HUES48 (cell line): ENCODE data around the gene SMARCAL1.

Experiments
- H3K27ac ChIP-seq: one replicate; pipeline ENCODE4 v1.7.0; 2013; ENCODE audit warnings: low read depth, low read length, inconsistent platforms
- H3K27me3 ChIP-seq: 2 replicates; pipeline ENCODE4 v1.6.1; 2013; ENCODE audit warnings: mild to moderate bottlenecking, low read length; ENCODE audit not compliant: control insufficient read depth, insufficient read depth
- H3K36me3 ChIP-seq: 2 replicates; pipeline ENCODE4 v1.6.1; 2013; ENCODE audit warnings: low read length; ENCODE audit not compliant: control insufficient read depth, insufficient read depth
- H3K4me1 ChIP-seq: 2 replicates; pipeline ENCODE4 v1.6.1; 2013; ENCODE audit warnings: mild to moderate bottlenecking, low read length; ENCODE audit not compliant: control insufficient read depth, insufficient read depth
- H3K4me3 ChIP-seq: 2 replicates; pipeline ENCODE4 v1.5.1; 2013; ENCODE audit warnings: mild to moderate bottlenecking, low read depth, low read length
- H3K9ac ChIP-seq: 2 replicates; pipeline ENCODE4 v1.6.1; 2013; ENCODE audit warnings: mild to moderate bottlenecking, low read depth, low read length, moderate library complexity
- H3K9me3 ChIP-seq: 2 replicates; pipeline ENCODE4 v1.6.1; 2013; ENCODE audit warnings: low read length; ENCODE audit not compliant: control insufficient read depth, insufficient read depth

Gene SMARCAL1

DNA sequence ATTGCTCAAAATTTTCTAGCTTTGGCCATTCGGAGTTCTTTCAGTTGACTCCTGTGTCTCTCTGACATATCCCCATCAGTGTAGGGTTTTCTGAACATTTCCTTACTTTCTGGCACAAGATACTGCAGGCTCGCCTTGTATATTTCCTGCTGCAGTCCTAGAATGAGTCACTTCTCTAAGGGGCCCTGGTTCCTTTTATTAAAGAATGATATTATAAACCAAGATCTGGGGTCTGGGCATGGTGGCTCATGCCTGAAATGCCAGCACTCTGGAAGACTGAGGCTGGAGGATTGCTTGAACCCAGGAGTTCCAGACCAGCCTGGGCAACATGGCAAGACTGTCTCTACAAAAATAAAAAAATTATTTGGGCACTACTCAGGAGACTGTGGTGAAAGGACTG lies 83.4 kb downstream of the SMARCAL1 start:
- H3K27ac ChIP-seq = no peak overlapping the region

DNA sequence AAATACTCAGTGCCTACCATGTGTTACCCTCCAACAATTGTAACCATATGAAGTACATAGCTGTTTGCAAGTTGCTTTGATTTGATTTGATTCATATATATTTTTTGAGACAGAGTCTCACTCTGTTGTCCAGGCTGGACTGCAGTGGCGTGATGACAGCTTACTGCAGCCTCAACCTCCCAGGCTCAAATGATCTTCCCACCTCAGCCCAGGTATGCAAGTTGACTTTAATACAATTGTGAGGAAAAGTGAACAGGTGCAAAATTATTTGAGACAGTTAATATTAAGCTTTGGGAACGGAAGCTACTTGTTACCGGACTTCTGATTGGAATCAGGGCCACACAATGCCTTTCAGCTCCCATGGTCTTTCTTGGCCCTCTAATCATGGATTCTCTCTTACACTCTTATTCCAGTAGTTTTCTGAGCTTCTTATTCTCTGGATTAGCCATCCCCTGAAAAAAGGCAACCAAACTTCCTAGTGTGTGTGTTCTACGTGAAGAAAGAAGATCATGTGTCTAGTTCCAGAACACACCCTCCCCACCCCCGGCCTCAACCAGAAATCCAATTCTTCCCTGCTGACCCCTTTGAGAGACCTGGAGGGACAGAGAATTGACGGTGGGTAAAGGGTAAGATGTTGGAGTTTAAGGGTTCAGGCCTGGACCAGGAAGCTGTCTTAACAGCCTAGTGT lies 85.2 kb downstream of the SMARCAL1 start:
- Histone ChIP-seq H3K9me3 (no peaks in the 10 kb centered on the region), H3K27me3 (no peaks in the 10 kb centered on the region), H3K9ac (peak overlapping the region; percentile 78; the same call in 1 of the 2 replicates), H3K36me3 (peaks cover 34% of the 10 kb centered on the region), H3K4me1 (peaks cover 20% of the 10 kb centered on the region), H3K4me3 (peak overlapping the region; percentile 89), H3K27ac (peak overlapping the region; percentile 82)

More for the DNA sequence above, 83.4 kb downstream of the SMARCAL1 start:
- no peak overlapping the region for H3K4me3 ChIP-seq
- no peaks in the 10 kb centered on the region for H3K9me3 ChIP-seq
- H3K4me1 ChIP-seq = peaks cover 18% of the 10 kb centered on the region
- no peak overlapping the region for H3K9ac ChIP-seq
- peaks cover 15% of the 10 kb centered on the region for H3K36me3 ChIP-seq
- H3K27me3 ChIP-seq = no peaks in the 10 kb centered on the region

GRCh38 chr2:216498070-216498378 lies 85.7 kb downstream of the SMARCAL1 start:
- peak overlapping the region; percentile 82 for H3K27ac ChIP-seq
- H3K27me3 ChIP-seq = no peaks in the 10 kb centered on the region
- peak overlapping the region; percentile 89 for H3K4me3 ChIP-seq
- H3K36me3 ChIP-seq = peaks cover 39% of the 10 kb centered on the region
- peak overlapping the region; percentile 78 for H3K9ac ChIP-seq
- peaks cover 20% of the 10 kb centered on the region for H3K4me1 ChIP-seq
- no peaks in the 10 kb centered on the region for H3K9me3 ChIP-seq

- peaks cover 20% of the 10 kb centered on the region for H3K4me1 ChIP-seq
- peak within 1 kb of the TSS; percentile 89 for H3K4me3 ChIP-seq
- H3K9me3 ChIP-seq = no peaks in the 10 kb centered on the region
- H3K36me3 ChIP-seq = peaks cover 45% of the 10 kb centered on the region
- peak within 1 kb of the TSS; percentile 98 for H3K9ac ChIP-seq
- H3K27ac ChIP-seq = peak within 1 kb of the TSS; percentile 82
- no peaks in the 10 kb centered on the region for H3K27me3 ChIP-seq
These were observed 86.4 kb downstream of the SMARCAL1 start, which contains the start of gene RPL37A for GRCh38 chr2:216498379-216499352. Gene RPL37A, plus strand, starts transcription at chr2:216498844. Its CDS starts 31 bp downstream, at chr2:216498875.

DNA sequence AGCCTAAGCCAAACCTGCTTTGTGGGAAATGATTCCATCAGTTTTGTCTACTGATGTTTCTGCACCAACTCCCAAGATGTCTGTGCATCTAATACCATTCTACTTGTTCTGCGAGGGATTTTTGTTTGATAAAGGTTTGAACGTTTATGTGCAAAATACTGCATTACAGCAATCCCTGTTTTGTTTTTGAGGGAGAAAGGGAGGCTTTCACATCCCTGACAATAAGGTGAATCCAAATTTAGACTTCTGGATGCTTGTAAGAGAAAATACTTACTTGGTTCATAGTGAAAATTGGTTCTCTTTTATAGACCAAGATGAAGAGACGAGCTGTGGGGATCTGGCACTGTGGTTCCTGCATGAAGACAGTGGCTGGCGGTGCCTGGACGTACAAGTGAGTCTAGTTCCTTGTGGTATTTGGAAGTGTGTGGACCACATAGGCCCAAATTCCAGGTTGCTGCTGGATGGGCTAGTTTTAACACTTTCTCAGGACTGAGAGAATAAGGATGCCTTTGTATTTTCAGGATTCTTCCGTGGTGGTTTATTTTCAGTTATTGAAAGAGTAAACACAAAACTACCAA lies 87.4 kb downstream of the SMARCAL1 start:
- H3K27me3 ChIP-seq = no peaks in the 10 kb centered on the region
- peaks cover 20% of the 10 kb centered on the region for H3K4me1 ChIP-seq
- H3K4me3 ChIP-seq = peak overlapping the region; percentile 89
- peaks cover 56% of the 10 kb centered on the region for H3K36me3 ChIP-seq
- peak overlapping the region; percentile 98 for H3K9ac ChIP-seq
- no peaks in the 10 kb centered on the region for H3K9me3 ChIP-seq
- H3K27ac ChIP-seq = peak overlapping the region; percentile 82

DNA sequence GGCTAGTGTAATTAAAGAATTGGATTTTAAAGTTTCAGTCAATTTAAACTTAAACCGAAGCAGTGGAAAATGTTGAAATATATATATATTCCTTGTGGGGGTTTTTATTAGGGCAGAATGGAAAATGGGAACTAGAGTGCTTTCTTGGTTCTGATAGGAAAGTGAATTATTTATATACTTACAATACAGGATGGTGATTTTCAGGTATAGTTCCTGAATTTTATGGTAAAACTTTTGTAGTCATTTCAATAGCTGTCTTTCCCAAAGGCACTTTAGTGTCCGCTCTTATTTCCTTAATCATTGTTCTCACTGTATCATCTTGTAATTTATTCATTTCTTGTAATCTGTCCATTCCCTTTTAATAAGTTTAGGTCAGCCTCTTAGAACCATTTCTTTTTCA lies 88.3 kb downstream of the SMARCAL1 start:
- no peaks in the 10 kb centered on the region for H3K27me3 ChIP-seq
- H3K27ac ChIP-seq = peak overlapping the region; percentile 82
- peaks cover 64% of the 10 kb centered on the region for H3K36me3 ChIP-seq
- peaks cover 20% of the 10 kb centered on the region for H3K4me1 ChIP-seq
- no peaks in the 10 kb centered on the region for H3K9me3 ChIP-seq
- peak overlapping the region; percentile 98 for H3K9ac ChIP-seq
- peak overlapping the region; percentile 89 for H3K4me3 ChIP-seq

DNA sequence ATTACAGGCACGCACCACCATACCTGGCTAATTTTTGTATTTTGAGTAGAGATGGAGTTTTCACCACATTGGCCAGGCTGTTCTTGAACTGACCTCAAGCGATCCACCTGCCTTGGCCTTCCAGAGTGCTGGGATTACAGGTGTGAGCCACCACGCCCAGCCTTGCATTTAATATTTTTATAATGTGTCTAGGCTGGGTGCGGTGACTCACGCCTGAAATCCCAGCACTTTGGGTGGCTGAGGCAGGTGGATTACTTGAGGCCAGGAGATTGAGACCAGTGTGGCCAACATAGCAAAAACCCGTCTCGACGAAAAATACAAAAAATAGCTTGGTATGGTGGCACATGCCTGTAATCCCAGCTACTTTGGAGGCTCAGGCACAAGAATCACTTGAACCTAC lies 89.6 kb downstream of the SMARCAL1 start:
- Histone ChIP-seq H3K9me3 (no peaks in the 10 kb centered on the region), H3K36me3 (peaks cover 71% of the 10 kb centered on the region), H3K4me3 (no peak overlapping the region), H3K27ac (peak overlapping the region; percentile 49), H3K9ac (no peak overlapping the region), H3K4me1 (peaks cover 20% of the 10 kb centered on the region), H3K27me3 (no peaks in the 10 kb centered on the region)

- peak overlapping the region; percentile 49 for H3K27ac ChIP-seq
These were observed 90.3 kb downstream of the SMARCAL1 start for GRCh38 chr2:216502381-216503158.

DNA sequence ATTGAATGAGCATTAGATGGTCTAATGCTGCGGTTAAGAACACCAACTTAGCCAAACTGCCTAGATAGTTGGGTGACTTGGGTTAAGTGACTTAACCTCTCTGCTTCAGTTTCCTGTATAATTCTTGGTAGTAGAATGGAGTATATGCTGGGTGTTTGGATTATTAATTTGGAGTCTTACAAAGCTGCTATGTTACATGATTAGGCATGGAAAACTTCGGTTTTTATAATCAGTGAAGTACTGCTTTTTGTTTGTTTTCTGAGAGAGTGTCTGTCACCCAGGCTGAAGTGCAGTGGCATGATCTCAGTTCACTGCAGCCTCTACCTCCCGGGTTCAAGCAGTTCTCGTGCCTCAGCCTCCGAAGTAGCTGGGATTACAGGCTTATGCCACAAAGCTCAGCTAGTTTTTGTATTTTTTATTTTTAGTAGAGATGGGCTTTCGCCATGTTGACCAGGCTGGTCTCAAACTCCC lies 90.9 kb downstream of the SMARCAL1 start:
- Histone ChIP-seq H3K27me3 (no peaks in the 10 kb centered on the region), H3K27ac (peak overlapping the region; percentile 49), H3K4me3 (no peak overlapping the region), H3K36me3 (peaks cover 71% of the 10 kb centered on the region), H3K9ac (no peak overlapping the region), H3K9me3 (no peaks in the 10 kb centered on the region), H3K4me1 (peaks cover 12% of the 10 kb centered on the region)

More at GRCh38 chr2:216502381-216503158, 90.3 kb downstream of the SMARCAL1 start:
- Histone ChIP-seq H3K36me3 (peaks cover 71% of the 10 kb centered on the region), H3K27me3 (no peaks in the 10 kb centered on the region), H3K4me1 (peaks cover 19% of the 10 kb centered on the region), H3K9ac (no peak overlapping the region), H3K9me3 (no peaks in the 10 kb centered on the region), H3K4me3 (no peak overlapping the region)

- Histone ChIP-seq H3K27ac (peak overlapping the region; percentile 44), H3K4me3 (no peak overlapping the region), H3K36me3 (peaks cover 71% of the 10 kb centered on the region), H3K4me1 (peaks cover 12% of the 10 kb centered on the region), H3K9me3 (no peaks in the 10 kb centered on the region), H3K27me3 (no peaks in the 10 kb centered on the region), H3K9ac (no peak overlapping the region)
These were observed 91.6 kb downstream of the SMARCAL1 start for GRCh38 chr2:216503697-216504375.
